Measurements from ENCODE around the gene ST7. TPM values are rescaled to one million over a fixed set of nuclear protein-coding genes. Genes with fewer than 3 reads are reported as not detected.

Gene ST7
- total RNA-seq, 1 experiment from 2014 or later: 19.6 TPM

DNA sequence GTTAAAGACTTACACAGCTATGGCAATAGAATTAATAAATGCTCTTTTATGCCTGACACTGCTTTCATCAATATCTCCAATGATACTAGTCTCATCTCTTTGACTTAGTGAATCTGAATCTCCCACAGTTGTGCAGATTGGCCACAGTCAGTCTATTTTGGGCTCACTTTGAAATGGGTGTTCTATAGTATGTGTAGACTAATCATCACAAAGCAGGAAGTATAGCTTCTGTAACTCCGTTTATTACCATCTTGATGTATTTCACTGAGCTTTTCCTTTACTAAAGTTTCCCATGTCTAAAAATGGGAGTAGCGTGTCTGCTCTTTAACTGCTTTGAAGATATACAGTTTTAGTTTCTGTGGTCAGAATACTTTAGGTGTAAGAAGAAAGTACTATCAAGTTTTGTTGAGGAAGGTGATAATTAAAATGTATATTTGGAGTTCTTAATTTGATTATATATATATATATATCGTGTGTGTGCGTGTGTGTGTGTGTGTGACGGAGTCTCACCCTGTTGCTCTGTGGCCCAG lies 70.1 kb downstream of the ST7 start:
- POLR2A ChIA-PET: no interaction called here
- intact Hi-C loops (cut with micrococcal nuclease; ENCODE audit: unreplicated experiment) (no loop called here), in situ Hi-C loops (cut with HindIII; ENCODE audit: low pct_unique_long_range_greater_than_20kb, low sequenced_read_pairs) (no loop called here)
- DNase-seq (ENCODE audit: low read depth, low spot score) (no peak), ATAC-seq (no peak)
- Histone ChIP-seq H3K27me3 (ENCODE audit: control insufficient read depth, insufficient read depth, low read length) (no peaks in the 10 kb centered on the region), H3K27ac (ENCODE audit: low read length) (no peak overlapping the region), H3K4me1 (ENCODE audit: control insufficient read depth, insufficient read depth, low read length) (peaks cover 8% of the 10 kb centered on the region; the same call in 1 of the 2 replicates), H3K9me3 (ENCODE audit: control insufficient read depth, insufficient read depth, low read depth, low read length) (no peaks in the 10 kb centered on the region), H3K36me3 (ENCODE audit: control insufficient read depth, insufficient read depth, low read length) (no peaks in the 10 kb centered on the region), H3K4me3 (ENCODE audit: low read depth in 2 of 2, low read length in 2 of 2) (no peak overlapping the region)
- TF ChIP-seq, protein P1, sequence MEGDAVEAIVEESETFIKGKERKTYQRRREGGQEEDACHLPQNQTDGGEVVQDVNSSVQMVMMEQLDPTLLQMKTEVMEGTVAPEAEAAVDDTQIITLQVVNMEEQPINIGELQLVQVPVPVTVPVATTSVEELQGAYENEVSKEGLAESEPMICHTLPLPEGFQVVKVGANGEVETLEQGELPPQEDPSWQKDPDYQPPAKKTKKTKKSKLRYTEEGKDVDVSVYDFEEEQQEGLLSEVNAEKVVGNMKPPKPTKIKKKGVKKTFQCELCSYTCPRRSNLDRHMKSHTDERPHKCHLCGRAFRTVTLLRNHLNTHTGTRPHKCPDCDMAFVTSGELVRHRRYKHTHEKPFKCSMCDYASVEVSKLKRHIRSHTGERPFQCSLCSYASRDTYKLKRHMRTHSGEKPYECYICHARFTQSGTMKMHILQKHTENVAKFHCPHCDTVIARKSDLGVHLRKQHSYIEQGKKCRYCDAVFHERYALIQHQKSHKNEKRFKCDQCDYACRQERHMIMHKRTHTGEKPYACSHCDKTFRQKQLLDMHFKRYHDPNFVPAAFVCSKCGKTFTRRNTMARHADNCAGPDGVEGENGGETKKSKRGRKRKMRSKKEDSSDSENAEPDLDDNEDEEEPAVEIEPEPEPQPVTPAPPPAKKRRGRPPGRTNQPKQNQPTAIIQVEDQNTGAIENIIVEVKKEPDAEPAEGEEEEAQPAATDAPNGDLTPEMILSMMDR (IDR thresholded peaks at IDR 0.05): no peak
- TF ChIP-seq, protein P2, sequence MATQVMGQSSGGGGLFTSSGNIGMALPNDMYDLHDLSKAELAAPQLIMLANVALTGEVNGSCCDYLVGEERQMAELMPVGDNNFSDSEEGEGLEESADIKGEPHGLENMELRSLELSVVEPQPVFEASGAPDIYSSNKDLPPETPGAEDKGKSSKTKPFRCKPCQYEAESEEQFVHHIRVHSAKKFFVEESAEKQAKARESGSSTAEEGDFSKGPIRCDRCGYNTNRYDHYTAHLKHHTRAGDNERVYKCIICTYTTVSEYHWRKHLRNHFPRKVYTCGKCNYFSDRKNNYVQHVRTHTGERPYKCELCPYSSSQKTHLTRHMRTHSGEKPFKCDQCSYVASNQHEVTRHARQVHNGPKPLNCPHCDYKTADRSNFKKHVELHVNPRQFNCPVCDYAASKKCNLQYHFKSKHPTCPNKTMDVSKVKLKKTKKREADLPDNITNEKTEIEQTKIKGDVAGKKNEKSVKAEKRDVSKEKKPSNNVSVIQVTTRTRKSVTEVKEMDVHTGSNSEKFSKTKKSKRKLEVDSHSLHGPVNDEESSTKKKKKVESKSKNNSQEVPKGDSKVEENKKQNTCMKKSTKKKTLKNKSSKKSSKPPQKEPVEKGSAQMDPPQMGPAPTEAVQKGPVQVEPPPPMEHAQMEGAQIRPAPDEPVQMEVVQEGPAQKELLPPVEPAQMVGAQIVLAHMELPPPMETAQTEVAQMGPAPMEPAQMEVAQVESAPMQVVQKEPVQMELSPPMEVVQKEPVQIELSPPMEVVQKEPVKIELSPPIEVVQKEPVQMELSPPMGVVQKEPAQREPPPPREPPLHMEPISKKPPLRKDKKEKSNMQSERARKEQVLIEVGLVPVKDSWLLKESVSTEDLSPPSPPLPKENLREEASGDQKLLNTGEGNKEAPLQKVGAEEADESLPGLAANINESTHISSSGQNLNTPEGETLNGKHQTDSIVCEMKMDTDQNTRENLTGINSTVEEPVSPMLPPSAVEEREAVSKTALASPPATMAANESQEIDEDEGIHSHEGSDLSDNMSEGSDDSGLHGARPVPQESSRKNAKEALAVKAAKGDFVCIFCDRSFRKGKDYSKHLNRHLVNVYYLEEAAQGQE (IDR thresholded peaks at IDR 0.05; ENCODE audit: insufficient read depth in 1 of 2, low read depth in 2 of 2, low read length in 1 of 2): no peak
- TF ChIP-seq POLR2AphosphoS5 (IDR thresholded peaks at IDR 0.05; ENCODE audit: low read depth, low read length) (no peak), SIN3A (IDR thresholded peaks at IDR 0.05; ENCODE audit: borderline replicate concordance, insufficient read depth, low read depth, low read length) (no peak), TCF7L2 (IDR thresholded peaks at IDR 0.05; ENCODE audit: low read depth, low read length) (no peak)
- CTCF ChIA-PET: no interaction called here
- BruUV-seq (replicated peaks): no TSS peak

DNA sequence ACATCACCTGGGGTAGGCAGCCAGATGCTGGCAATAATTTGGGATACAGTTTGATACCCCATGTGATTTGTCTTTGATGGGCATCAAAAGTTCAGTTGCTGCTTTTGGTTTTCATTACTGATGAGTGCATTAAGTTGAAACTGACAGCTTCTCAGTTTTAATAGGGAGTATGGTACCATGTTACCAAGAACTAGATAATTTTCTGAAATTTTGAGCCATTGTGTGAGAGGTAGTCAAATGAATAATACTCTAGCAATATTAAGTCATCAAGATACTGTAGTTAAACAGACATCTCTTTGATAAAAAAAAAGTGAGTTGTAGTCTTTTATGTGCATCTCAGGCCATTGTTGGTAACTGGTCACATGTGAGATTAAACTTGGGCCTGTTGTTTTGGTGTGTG lies 71.5 kb downstream of the ST7 start:
- DNase-seq (ENCODE audit: low read depth, low spot score) (no peak), ATAC-seq (no peak)
- CTCF ChIA-PET: no interaction called here
- H3K4me3 ChIP-seq (ENCODE audit: low read depth in 2 of 2, low read length in 2 of 2): no peak overlapping the region
- no TSS peak for BruUV-seq (replicated peaks)
- intact Hi-C loops (cut with micrococcal nuclease; ENCODE audit: unreplicated experiment) (no loop called here), in situ Hi-C loops (cut with HindIII; ENCODE audit: low pct_unique_long_range_greater_than_20kb, low sequenced_read_pairs) (no loop called here)
- H3K36me3 ChIP-seq (ENCODE audit: control insufficient read depth, insufficient read depth, low read length): no peaks in the 10 kb centered on the region
- no peaks in the 10 kb centered on the region for H3K9me3 ChIP-seq (ENCODE audit: control insufficient read depth, insufficient read depth, low read depth, low read length)
- H3K4me1 ChIP-seq (ENCODE audit: control insufficient read depth, insufficient read depth, low read length): peaks cover 2% of the 10 kb centered on the region; the same call in 1 of the 2 replicates
- no peak overlapping the region for H3K27ac ChIP-seq (ENCODE audit: low read length)
- H3K27me3 ChIP-seq (ENCODE audit: control insufficient read depth, insufficient read depth, low read length): no peaks in the 10 kb centered on the region
- TF ChIP-seq TCF7L2 (IDR thresholded peaks at IDR 0.05; ENCODE audit: low read depth, low read length) (no peak), SIN3A (IDR thresholded peaks at IDR 0.05; ENCODE audit: borderline replicate concordance, insufficient read depth, low read depth, low read length) (no peak), POLR2AphosphoS5 (IDR thresholded peaks at IDR 0.05; ENCODE audit: low read depth, low read length) (no peak)
- TF ChIP-seq, protein P2 (IDR thresholded peaks at IDR 0.05; ENCODE audit: insufficient read depth in 1 of 2, low read depth in 2 of 2, low read length in 1 of 2): no peak
- TF ChIP-seq, protein P1 (IDR thresholded peaks at IDR 0.05): no peak
- POLR2A ChIA-PET: no interaction called here

All from Panc1 (cell line).